Right lobe of liver (tissue), 6 donors: ENCODE results near the gene IL5. TPM values are rescaled to one million over a fixed set of nuclear protein-coding genes. Genes with fewer than 3 reads are reported as not detected.
"Not testable (repeated sequence)": the region's sequence is repeated elsewhere in the genome, so short reads cannot be mapped to it uniquely, and the experiment has no call there.

Experiments used
- ATAC-seq, 4 donors: fragments of 200-7000 bp; cut with Tn5 transposase; one replicate each; pipeline ENCODE4 v1.9.1; 2020; ENCODE audit warnings: mild to moderate bottlenecking in 4 of 4, moderate library complexity in 4 of 4
- DNase-seq, 3 donors: peaks; one replicate each; pipeline ENCODE4 v3.0.0-alpha.2; 2020
- H3K27ac ChIP-seq, 3 donors: fragments of 200-600 bp; one replicate each; pipeline ENCODE4 v1.8.0; 2022
- H3K27me3 ChIP-seq, 2 donors: fragments of 200-600 bp; one replicate each; pipeline ENCODE4 v1.8.0; 2022
- H3K36me3 ChIP-seq, 4 donors: fragments of 200-600 bp; sonication (generic) in 1 of 4; one replicate each; pipeline versions ENCODE4 v1.5.1 to v1.8.0; 2017 to 2022; ENCODE audit warnings: control low read depth in 1 of 4
- H3K4me1 ChIP-seq, 4 donors: fragments of 200-600 bp; sonication (generic) in 1 of 4; one replicate each; pipeline versions ENCODE4 v1.5.1 to v1.8.0; 2017 to 2022; ENCODE audit warnings: control low read depth in 1 of 4
- H3K4me3 ChIP-seq, 3 donors: fragments of 200-600 bp; one replicate each; pipeline ENCODE4 v1.8.0; 2022
- H3K9me3 ChIP-seq, 4 donors: fragments of 200-600 bp; sonication (generic) in 1 of 4; one replicate each; pipeline versions ENCODE4 v1.5.1 to v1.8.0; 2017 to 2022; ENCODE audit warnings: control low read depth in 1 of 4
- CTCF ChIP-seq, 4 donors: fragments of 200-600 bp in 3 of 4; fragments of 450-650 bp in 1 of 4; IDR thresholded peaks; one replicate each; pipeline versions ENCODE4 v1.5.1 to v1.8.0; 2016 to 2022; ENCODE audit warnings: antibody characterized with exemption in 4 of 4, mild to moderate bottlenecking in 2 of 4
- POLR2A ChIP-seq: fragments of 450-650 bp; IDR thresholded peaks from one replicate; pipeline ENCODE4 v1.6.1; 2017; ENCODE audit warnings: antibody characterized with exemption, mild to moderate bottlenecking
- WGBS: methylation state at CpG from one replicate; pipeline ENCODE4 v1.1.6; 2018; ENCODE audit warnings: low coverage, low lambda C conversion rate; ENCODE audit not compliant: insufficient coverage; ENCODE audit errors: missing lambda C conversion rate; 5-methylcytosine and 5-hydroxymethylcytosine counted together
- intact Hi-C, 2 donors: fragments of 100-400 bp; cut with DNase I; formaldehyde crosslinking; loops; one replicate each; pipeline versions ENCODE4 v1.11.2 to v1.14.1; 2022
- total RNA-seq, 6 experiments: library from RNA; depleted of rRNA in 2 of 6; stranded (reverse); fragments of >200 nt in 2 of 6; fragmentation: NEBNext Ultra II Directional in 3 of 6; extraction: Animal tissue kit (Norgen Biotek cat#: 25700) in 3 of 6; gene quantifications; one replicate each; pipeline versions ENCODE4 v1.1.0 to v1.2.4, GENCODE V29; 2016 to 2023
- donor health status: DM: no; HTN: yes; CAD: no.
- donor health status: DM: no; HTN: no; CAD: no.
- donor health status: DM: no; HTN: no; CAD: no.
- donor health status: DM: no; HTN: yes; CAD: no.
- donor health status: DM: no; HTN: yes; CAD: no.

Gene IL5
- total RNA-seq, 6 experiments from 2014 or later = not detected

GRCh38 chr5:132549576-132549975 lies 6.3 kb upstream of the IL5 start:
- H3K36me3 ChIP-seq = no peaks in the 10 kb centered on the region
- intact Hi-C loops = no loop called here
- H3K4me1 ChIP-seq = no peaks in the 10 kb centered on the region
- DNase-seq (no peak), ATAC-seq (no peak)
- H3K9me3 ChIP-seq = no peaks in the 10 kb centered on the region
- H3K27ac ChIP-seq = no peak overlapping the region
- 50% methylated on average over 2 of the region's 2 CpGs for WGBS
- no peaks in the 10 kb centered on the region for H3K27me3 ChIP-seq
- TF ChIP-seq CTCF (IDR thresholded peaks at IDR 0.05) (no peak), POLR2A (no peak)
- no peak overlapping the region for H3K4me3 ChIP-seq

- WGBS = 91% methylated on average over 3 of the region's 7 CpGs
- intact Hi-C loops, ATAC-seq, DNase-seq, H3K27ac ChIP-seq, H3K9me3 ChIP-seq, H3K36me3 ChIP-seq, H3K27me3 ChIP-seq, H3K4me1 ChIP-seq, H3K4me3 ChIP-seq: not testable (repeated sequence)
Measured at GRCh38 chr5:132548834-132549233, 5.5 kb upstream of the IL5 start.

- 88% methylated on average over 2 of the region's 2 CpGs for whole genome bisulfite sequencing
- Histone ChIP-seq H3K4me1 (no peaks in the 10 kb centered on the region), H3K27me3 (no peaks in the 10 kb centered on the region), H3K36me3 (no peaks in the 10 kb centered on the region), H3K9me3 (no peaks in the 10 kb centered on the region), H3K4me3 (no peak overlapping the region), H3K27ac (no peak overlapping the region)
- DNase-seq (no peak), ATAC-seq (no peak)
- TF ChIP-seq CTCF (IDR thresholded peaks at IDR 0.05) = no peak
- intact Hi-C loops = no loop called here
Measured at GRCh38 chr5:132547269-132547668, 3.9 kb upstream of the IL5 start.

GRCh38 chr5:132546108-132546507 lies 2.8 kb upstream of the IL5 start:
- 73% methylated on average over 2 of the region's 2 CpGs for WGBS
- ATAC-seq = no peak

GRCh38 chr5:132540764-132541163 lies 2.6 kb downstream of the IL5 start:
- Histone ChIP-seq H3K4me3 (no peak overlapping the region), H3K4me1 (no peaks in the 10 kb centered on the region), H3K9me3 (no peaks in the 10 kb centered on the region), H3K27ac (no peak overlapping the region), H3K27me3 (no peaks in the 10 kb centered on the region), H3K36me3 (no peaks in the 10 kb centered on the region)
- WGBS = 100% methylated on average over 1 of the region's 4 CpGs
- no peak for DNase-seq
- no peak for ATAC-seq
- intact Hi-C loops = no loop called here
- TF ChIP-seq POLR2A (no peak), CTCF (IDR thresholded peaks at IDR 0.05) (no peak)

More at GRCh38 chr5:132546108-132546507, 2.8 kb upstream of the IL5 start:
- Histone ChIP-seq H3K9me3 (no peaks in the 10 kb centered on the region), H3K4me1 (no peaks in the 10 kb centered on the region), H3K27ac (no peak overlapping the region), H3K4me3 (no peak overlapping the region), H3K27me3 (no peaks in the 10 kb centered on the region), H3K36me3 (no peaks in the 10 kb centered on the region)
- TF ChIP-seq POLR2A = no peak
- TF ChIP-seq CTCF (IDR thresholded peaks at IDR 0.05) = no peak
- intact Hi-C loops = no loop called here
- DNase-seq = no peak
